Right renal cortex interstitium (tissue), 3 donors: ENCODE measurements around the gene SF3B6. TPM values are rescaled to one million over a fixed set of nuclear protein-coding genes. Genes with fewer than 3 reads are reported as not detected.
"Not testable (repeated sequence)": the region's sequence is repeated elsewhere in the genome, so short reads cannot be mapped to it uniquely, and the experiment has no call there.

Source experiments
- DNase-seq, 3 donors: peaks; one replicate each; pipeline ENCODE4 v3.0.0-alpha.2; 2013; ENCODE audit warnings: low read depth in 3 of 3, low spot score in 2 of 3
- polyA plus RNA-seq, 3 donors: library from polyadenylated mRNA; unstranded; fragments of 120-200 nt; gene quantifications; one replicate each; pipeline ENCODE4 v1.2.1, GENCODE V29; 2013; ENCODE audit not compliant: insufficient read length in 3 of 3

Gene SF3B6
- polyA plus RNA-seq, 3 donors, result 170 to 176 (median 174) TPM

- not testable (repeated sequence) for DNase-seq
Observed at GRCh38 chr2:24095171-24095677, 19.1 kb upstream of the SF3B6 start.

GRCh38 chr2:24093270-24093669 is 17.1 kb upstream of the SF3B6 start:
- not testable (repeated sequence) for DNase-seq

- DNase-seq, result no peak
Observed at GRCh38 chr2:24088821-24089359, 12.8 kb upstream of the SF3B6 start.

GRCh38 chr2:24087032-24087431 is 10.9 kb upstream of the SF3B6 start:
- no peak for DNase-seq

- no peak for DNase-seq
Observed at GRCh38 chr2:24086241-24086640, 10.1 kb upstream of the SF3B6 start.

GRCh38 chr2:24085200-24085489 is 9.0 kb upstream of the SF3B6 start:
- DNase-seq, result no peak

- DNase-seq, result peak; percentile 82 to 86 (median 83)
Observed at GRCh38 chr2:24084386-24085199, 8.5 kb upstream of the SF3B6 start, which contains the start of gene TP53I3. TSS of gene TP53I3 (minus strand) at chr2:24084834. CDS start at chr2:24084326, 508 bp downstream.

GRCh38 chr2:24083567-24084385 is 7.7 kb upstream of the SF3B6 start:
- DNase-seq, result peak; percentile 56 to 74 (median 65)

- DNase-seq, result no peak
Observed at GRCh38 chr2:24082787-24083566, 6.9 kb upstream of the SF3B6 start.

- DNase-seq, result no peak
Observed at GRCh38 chr2:24080701-24081100, 4.6 kb upstream of the SF3B6 start.

GRCh38 chr2:24077879-24078278 is 1.8 kb upstream of the SF3B6 start:
- no peak for DNase-seq

GRCh38 chr2:24077535-24077877 is 1.4 kb upstream of the SF3B6 start:
- no peak for DNase-seq

- DNase-seq, result no peak
Observed at GRCh38 chr2:24076849-24077534, 866 bp upstream of the SF3B6 start.

GRCh38 chr2:24075259-24075658 is 867 bp downstream of the SF3B6 start:
- no peak for DNase-seq

GRCh38 chr2:24073816-24074215 is 2.3 kb downstream of the SF3B6 start:
- no peak for DNase-seq

- no peak for DNase-seq
Observed at GRCh38 chr2:24072259-24072658, 3.9 kb downstream of the SF3B6 start.

GRCh38 chr2:24065341-24065740 is 10.8 kb downstream of the SF3B6 start:
- no peak for DNase-seq

- no peak for DNase-seq
Observed at GRCh38 chr2:24058564-24059271, 17.4 kb downstream of the SF3B6 start.

- no peak for DNase-seq
Observed at GRCh38 chr2:24055750-24056149, 20.4 kb downstream of the SF3B6 start.
